Activated CD4-positive, alpha-beta T cell treated with anti-CD3 and anti-CD28 coated beads, Interleukin-2, Interleukin-4, amounts not matched to agents 100 ng/mL and 50 ng/mL, durations not matched to agents 16 hours and 8 hours (primary cell): ENCODE results near the gene FFAR1.
A peak's percentile ranks its signal among the peaks of the same experiment; 100 is the strongest.

ENCODE experiments used
- DNase-seq: peaks from one replicate; pipeline ENCODE4 v3.0.0-alpha.2; 2020; ENCODE audit warnings: low spot score

The FFAR1 gene, protein sequence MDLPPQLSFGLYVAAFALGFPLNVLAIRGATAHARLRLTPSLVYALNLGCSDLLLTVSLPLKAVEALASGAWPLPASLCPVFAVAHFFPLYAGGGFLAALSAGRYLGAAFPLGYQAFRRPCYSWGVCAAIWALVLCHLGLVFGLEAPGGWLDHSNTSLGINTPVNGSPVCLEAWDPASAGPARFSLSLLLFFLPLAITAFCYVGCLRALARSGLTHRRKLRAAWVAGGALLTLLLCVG (N-terminal part only)

GRCh38 chr19:35347171-35347929 lies at the start of gene FFAR1:
FFAR1 (plus strand) TSS chr19:35347902; CDS start chr19:35351552, 3,650 bp downstream.
- peak; percentile 63 for DNase-seq

DNA sequence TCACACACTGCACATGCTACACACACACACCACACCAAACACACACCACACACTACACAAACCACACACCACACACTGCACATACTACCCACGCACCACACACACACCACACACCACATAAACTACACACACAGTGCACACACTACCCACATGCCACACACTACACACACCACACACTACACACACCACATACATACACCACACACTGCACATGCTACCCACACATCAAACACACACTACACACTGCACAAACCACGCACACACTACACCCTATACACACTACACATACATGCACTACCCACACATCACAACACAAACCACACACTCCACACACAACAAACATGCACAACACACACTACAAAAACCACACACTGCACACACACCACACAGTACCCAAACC lies 49.8 kb upstream of the FFAR1 start:
- DNase-seq = no peak

GRCh38 chr19:35298561-35298972 lies 49.1 kb upstream of the FFAR1 start:
- DNase-seq = no peak

- no peak for DNase-seq
Measured at GRCh38 chr19:35299523-35300338, 48.0 kb upstream of the FFAR1 start.

- no peak for DNase-seq
Measured at GRCh38 chr19:35300339-35300649, 47.4 kb upstream of the FFAR1 start.

DNA sequence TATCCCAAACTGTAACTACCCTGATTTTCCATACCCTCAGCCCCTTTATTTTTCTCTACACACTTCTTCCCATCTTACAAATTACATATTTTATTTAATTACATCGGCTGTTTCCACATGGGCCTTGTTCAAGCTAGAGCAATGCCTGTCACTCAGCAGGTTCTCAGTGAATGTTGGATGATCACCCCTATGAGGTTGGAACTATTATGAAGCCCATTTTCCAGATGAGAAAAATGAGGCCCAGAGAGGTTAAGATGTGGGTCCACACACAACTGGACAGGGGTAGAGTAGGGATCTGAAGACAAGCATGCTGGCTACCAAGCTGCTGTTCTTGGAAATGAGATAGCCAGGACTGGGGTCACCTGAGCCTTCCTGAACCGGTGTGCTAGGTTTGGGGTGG lies 45.7 kb upstream of the FFAR1 start:
- DNase-seq = no peak

- no peak for DNase-seq
Measured at GRCh38 chr19:35302446-35302845, 45.3 kb upstream of the FFAR1 start.

DNA sequence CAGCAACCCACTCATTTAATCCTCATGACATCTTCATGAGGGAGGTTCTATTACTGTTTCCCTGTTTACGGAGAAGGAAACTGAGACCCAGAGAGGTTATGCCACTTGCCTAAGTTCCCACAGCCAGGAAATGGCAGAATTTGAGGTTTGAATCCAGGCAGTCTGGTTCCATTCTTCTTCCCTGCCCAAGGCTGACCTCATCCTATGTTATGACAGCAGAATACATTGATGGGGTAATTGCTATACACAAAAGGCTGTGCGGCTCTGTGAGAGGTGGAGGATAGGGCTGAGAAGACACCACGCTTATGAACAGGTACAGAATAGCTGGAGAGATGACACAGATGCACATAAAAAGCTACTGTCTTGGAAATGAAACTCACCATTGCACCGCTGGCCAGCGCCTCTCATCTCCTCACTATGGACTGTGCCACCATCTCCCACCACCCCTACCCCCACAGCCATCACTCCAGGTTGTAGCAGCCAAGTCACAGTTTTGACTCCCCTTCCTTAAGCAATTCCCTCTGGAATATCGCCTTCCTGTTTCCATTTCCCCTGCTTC lies 44.3 kb upstream of the FFAR1 start:
- DNase-seq = no peak

GRCh38 chr19:35304036-35304435 lies 43.7 kb upstream of the FFAR1 start:
- DNase-seq = no peak

DNA sequence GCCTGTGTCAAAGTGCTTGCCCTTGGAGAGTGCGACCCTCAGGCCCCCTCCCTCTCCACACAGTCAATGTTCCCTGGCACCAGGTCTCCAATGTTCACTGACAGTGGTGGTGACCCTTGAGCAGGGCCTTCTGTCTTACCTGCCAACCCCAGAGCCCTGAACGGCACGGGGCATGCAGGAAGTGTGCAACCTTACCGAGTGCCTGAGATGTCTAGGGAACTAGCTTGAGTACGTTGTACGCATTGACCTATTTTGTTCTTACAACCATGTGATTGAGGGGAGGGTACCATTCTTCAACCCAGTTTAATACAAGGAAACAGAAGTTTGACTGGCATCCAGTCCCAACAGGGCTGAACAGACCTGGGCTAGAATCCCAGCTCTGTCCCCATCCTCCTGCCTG lies 42.5 kb upstream of the FFAR1 start:
- DNase-seq = no peak

GRCh38 chr19:35306473-35307246 lies 41.0 kb upstream of the FFAR1 start:
- DNase-seq = no peak

DNA sequence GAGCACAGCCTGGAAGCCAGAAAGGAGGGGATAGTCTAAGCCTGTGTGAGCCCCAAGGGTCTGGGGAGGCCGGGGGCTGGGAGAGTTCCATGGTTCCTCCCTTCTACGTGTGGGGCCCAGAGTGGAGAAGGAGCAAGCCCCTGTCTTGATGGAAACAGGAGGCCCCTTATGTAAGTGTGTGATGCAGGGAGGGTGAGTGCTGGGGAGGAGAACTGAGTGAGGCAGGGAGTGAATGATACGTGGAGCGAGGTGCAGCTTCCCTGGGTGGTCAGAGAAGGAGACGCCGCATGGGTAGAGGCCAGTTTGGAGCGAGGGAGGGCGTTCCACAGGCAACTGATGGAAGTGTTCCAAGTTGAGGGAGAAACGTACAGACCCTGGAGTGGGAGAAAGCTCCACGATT lies 39.8 kb upstream of the FFAR1 start:
- DNase-seq = no peak

- DNase-seq = no peak
Measured at GRCh38 chr19:35308910-35309309, 38.8 kb upstream of the FFAR1 start.

- no peak for DNase-seq
Measured at GRCh38 chr19:35309481-35310279, 38.0 kb upstream of the FFAR1 start.

GRCh38 chr19:35310331-35310730 lies 37.4 kb upstream of the FFAR1 start:
- DNase-seq = no peak

DNA sequence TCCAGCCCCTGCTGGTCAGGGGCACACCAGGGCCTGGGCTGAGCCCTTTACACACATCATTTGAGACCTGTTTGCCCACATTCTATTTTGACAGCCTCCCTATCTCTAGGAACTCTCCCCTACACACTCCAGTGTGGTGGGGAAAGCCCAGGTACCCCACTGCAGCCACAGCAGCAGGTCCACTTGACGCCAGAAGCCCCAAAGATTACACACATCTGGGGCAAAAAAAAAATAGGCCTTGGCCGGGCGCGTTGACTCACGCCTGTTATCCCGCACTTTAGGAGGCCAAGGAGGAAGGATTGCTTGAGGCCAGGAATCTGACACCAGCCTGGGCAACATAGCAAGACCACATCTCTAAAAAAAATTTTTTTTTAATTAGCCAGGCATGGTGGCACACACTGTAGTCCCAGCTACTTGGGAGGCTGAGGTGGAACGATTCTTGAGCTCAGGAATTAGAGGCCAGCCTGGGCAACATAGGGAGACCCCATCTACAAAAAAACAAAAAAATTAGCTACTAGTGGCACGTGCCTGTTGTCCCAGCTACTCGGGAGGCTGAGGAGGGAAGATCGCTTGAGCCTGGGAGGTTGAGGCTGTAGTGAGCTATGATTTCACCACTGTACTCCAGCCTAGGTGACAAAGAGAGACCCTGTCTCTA lies 36.8 kb upstream of the FFAR1 start:
- DNase-seq = no peak

- no peak for DNase-seq
Measured at GRCh38 chr19:35311901-35312665, 35.6 kb upstream of the FFAR1 start.

- DNase-seq = no peak
Measured at GRCh38 chr19:35313587-35313986, 34.1 kb upstream of the FFAR1 start.

GRCh38 chr19:35314031-35314430 lies 33.7 kb upstream of the FFAR1 start:
- DNase-seq = no peak
